CD4-positive, CD25-positive, alpha-beta regulatory T cell (primary cell): ENCODE measurements around the gene MYADM. TPM values are rescaled to one million over a fixed set of nuclear protein-coding genes. Genes with fewer than 3 reads are reported as not detected.
A peak's percentile ranks its signal among the peaks of the same experiment; 100 is the strongest.
"Not testable (repeated sequence)": the region's sequence is repeated elsewhere in the genome, so short reads cannot be mapped to it uniquely, and the experiment has no call there.

ENCODE experiments used
- ATAC-seq, 2 donors: fragments of 150-1000 bp; cut with Tn5 transposase; one replicate each; pipeline ENCODE4 v1.10.0; 2021; ENCODE audit warnings: low read depth in 2 of 2, moderate number of reproducible peaks in 2 of 2, moderate library complexity in 1 of 2
- DNase-seq, 3 donors: peaks; one replicate each; pipeline versions ENCODE4 v3.0.0 to v3.0.0-alpha.2; 2012 to 2022; ENCODE audit warnings: mixed read lengths in 1 of 3
- H3K27ac ChIP-seq: one replicate; pipeline ENCODE4 v1.7.0; 2013; ENCODE audit warnings: mild to moderate bottlenecking, low read length; ENCODE audit not compliant: insufficient read depth, poor library complexity, severe bottlenecking
- H3K27me3 ChIP-seq: one replicate; pipeline ENCODE4 v1.7.0; 2013; ENCODE audit warnings: low read length; ENCODE audit not compliant: control insufficient read depth, insufficient read depth
- H3K36me3 ChIP-seq: one replicate; pipeline ENCODE4 v1.7.0; 2013; ENCODE audit warnings: mild to moderate bottlenecking, low read length, moderate library complexity; ENCODE audit not compliant: control insufficient read depth, insufficient read depth
- H3K4me1 ChIP-seq: 2 replicates; pipeline ENCODE4 v1.7.0; 2013; ENCODE audit warnings: mild to moderate bottlenecking, low read length; ENCODE audit not compliant: insufficient read depth, control insufficient read depth, poor library complexity, severe bottlenecking
- H3K4me3 ChIP-seq: one replicate; pipeline ENCODE4 v1.7.0; 2013; ENCODE audit warnings: low read depth, mild to moderate bottlenecking, low read length, moderate library complexity
- H3K9me3 ChIP-seq, 2 experiments: 1 replicate in 1 of 2; 2 replicates in 1 of 2; pipeline ENCODE4 v1.7.0; 2013; ENCODE audit warnings: low read length in 2 of 2, mild to moderate bottlenecking in 1 of 2, moderate library complexity in 1 of 2; ENCODE audit not compliant: control insufficient read depth in 2 of 2
- H3K27ac Mint-ChIP-seq, 3 donors: one replicate each; pipeline ENCODE4 v1.8.0; 2020 to 2022; ENCODE audit warnings: mild to moderate bottlenecking in 3 of 3, mixed read lengths in 3 of 3, moderate library complexity in 2 of 3
- H3K27me3 Mint-ChIP-seq: one replicate; pipeline ENCODE4 v1.8.0; 2022; ENCODE audit warnings: mild to moderate bottlenecking, mixed read lengths
- H3K36me3 Mint-ChIP-seq: one replicate; pipeline ENCODE4 v1.8.0; 2020; ENCODE audit warnings: mixed read lengths
- H3K4me1 Mint-ChIP-seq, 4 donors: one replicate each; pipeline ENCODE4 v1.8.0; 2020 to 2022; ENCODE audit warnings: mixed read lengths in 4 of 4, mild to moderate bottlenecking in 1 of 4
- H3K4me3 Mint-ChIP-seq, 4 donors: one replicate each; pipeline ENCODE4 v1.8.0; 2020 to 2022; ENCODE audit warnings: mild to moderate bottlenecking in 4 of 4, mixed read lengths in 4 of 4, moderate library complexity in 3 of 4
- H3K9me3 Mint-ChIP-seq, 7 donors: one replicate each; pipeline ENCODE4 v1.8.0; 2020 to 2022; ENCODE audit warnings: mixed read lengths in 7 of 7, mild to moderate bottlenecking in 3 of 7, moderate library complexity in 2 of 7
- polyA plus RNA-seq, 4 donors: library from polyadenylated mRNA; unstranded; fragments of 300-500 nt; fragmentation: Illumina TruSeq; gene quantifications; one replicate each; pipeline ENCODE4 v1.2.3, GENCODE V29; 2021
- total RNA-seq: library from RNA; stranded (reverse); gene quantifications from one replicate; pipeline ENCODE4 v1.2.3, GENCODE V29; 2022

MYADM gene
- total and polyA plus RNA-seq, 5 donors from 2014 or later: 26.1 to 280 (median 35.6) TPM

DNA sequence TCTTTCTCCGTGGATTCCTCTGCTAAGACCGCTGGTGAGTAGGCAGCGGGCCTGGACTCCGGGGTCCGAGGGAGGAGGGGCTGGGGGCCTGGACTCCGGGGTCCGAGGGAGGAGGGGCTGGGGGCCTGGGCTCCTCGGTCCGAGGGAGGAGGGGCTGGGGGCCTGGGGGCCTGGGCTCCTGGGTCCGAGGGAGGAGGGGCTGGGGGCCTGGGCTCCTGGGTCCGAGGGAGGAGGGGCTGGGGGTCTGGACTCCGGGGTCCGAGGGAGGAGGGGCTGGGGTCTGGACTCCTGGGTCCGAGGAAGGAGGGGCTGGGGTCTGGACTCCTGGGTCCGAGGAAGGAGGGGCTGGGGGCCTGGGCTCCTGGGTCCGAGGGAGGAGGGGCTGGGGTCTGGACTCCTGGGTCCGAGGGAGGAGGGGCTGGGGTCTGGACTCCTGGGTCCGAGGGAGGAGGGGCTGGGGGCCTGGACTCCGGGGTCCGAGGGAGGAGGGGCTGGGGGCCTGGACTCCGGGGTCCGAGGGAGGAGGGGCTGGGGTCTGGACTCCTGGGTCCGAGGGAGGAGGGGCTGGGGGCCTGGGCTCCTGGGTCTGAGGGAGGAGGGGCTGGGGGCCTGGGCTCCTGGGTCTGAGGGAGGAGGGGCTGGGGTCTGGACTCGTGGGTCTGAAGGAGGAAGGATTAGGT lies 2.3 kb downstream of the MYADM start:
- H3K9me3 Mint-ChIP-seq, H3K9me3 ChIP-seq, DNase-seq, ATAC-seq, H3K27me3 ChIP-seq: not testable (repeated sequence)
- H3K27ac ChIP-seq: peak overlapping the region; percentile 100
- Mint-ChIP-seq H3K27me3 (peaks cover 14% of the 10 kb centered on the region), H3K36me3 (peaks cover 27% of the 10 kb centered on the region), H3K27ac (peak overlapping the region; percentile 63 to 99 (median 95)), H3K4me1 (peaks cover 6 to 67% (median 46%) of the 10 kb centered on the region in 4 donors), H3K4me3 (peak overlapping the region; percentile 90 to 98 (median 96))
- peaks cover 23% of the 10 kb centered on the region for H3K36me3 ChIP-seq
- peak overlapping the region; percentile 53 for H3K4me3 ChIP-seq
- H3K4me1 ChIP-seq: peaks cover 52% of the 10 kb centered on the region

DNA sequence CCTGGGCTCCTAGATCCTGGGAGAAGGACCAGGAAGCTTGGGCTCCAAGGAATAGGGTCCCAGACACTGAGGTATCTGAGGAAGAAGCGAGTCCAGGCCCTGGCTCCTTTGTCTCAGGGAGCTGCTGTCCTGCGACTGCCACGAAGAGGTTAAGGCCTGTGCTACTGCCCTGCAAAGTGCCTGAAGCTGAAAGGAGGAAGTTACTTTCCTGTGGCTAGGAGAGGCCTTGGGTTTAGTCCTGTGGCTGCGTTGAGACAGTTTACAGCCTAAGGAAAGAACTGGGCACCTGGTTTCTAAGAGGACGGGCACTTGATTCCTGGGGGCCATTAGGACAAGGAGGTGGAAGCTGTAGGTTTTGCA lies 2.8 kb downstream of the MYADM start:
- peaks cover 14% of the 10 kb centered on the region for H3K27me3 Mint-ChIP-seq
- peaks cover 27% of the 10 kb centered on the region for H3K36me3 Mint-ChIP-seq
- no peak overlapping the region for H3K4me3 ChIP-seq
- peaks cover 25% of the 10 kb centered on the region for H3K36me3 ChIP-seq
- peak overlapping the region in 2 of 3 donors; percentile 63 to 80 for H3K27ac Mint-ChIP-seq
- H3K27me3 ChIP-seq: no peaks in the 10 kb centered on the region
- peaks cover 0 to 4% (median 0%) of the 10 kb centered on the region in 7 donors for H3K9me3 Mint-ChIP-seq
- H3K4me1 ChIP-seq: peaks cover 57% of the 10 kb centered on the region
- ATAC-seq (no peak), DNase-seq (no peak)
- peak overlapping the region; percentile 40 to 80 (median 74) for H3K4me3 Mint-ChIP-seq
- H3K27ac ChIP-seq: peak overlapping the region; percentile 100
- H3K9me3 ChIP-seq: no peaks in the 10 kb centered on the region
- H3K4me1 Mint-ChIP-seq: peaks cover 6 to 72% (median 47%) of the 10 kb centered on the region in 4 donors

DNA sequence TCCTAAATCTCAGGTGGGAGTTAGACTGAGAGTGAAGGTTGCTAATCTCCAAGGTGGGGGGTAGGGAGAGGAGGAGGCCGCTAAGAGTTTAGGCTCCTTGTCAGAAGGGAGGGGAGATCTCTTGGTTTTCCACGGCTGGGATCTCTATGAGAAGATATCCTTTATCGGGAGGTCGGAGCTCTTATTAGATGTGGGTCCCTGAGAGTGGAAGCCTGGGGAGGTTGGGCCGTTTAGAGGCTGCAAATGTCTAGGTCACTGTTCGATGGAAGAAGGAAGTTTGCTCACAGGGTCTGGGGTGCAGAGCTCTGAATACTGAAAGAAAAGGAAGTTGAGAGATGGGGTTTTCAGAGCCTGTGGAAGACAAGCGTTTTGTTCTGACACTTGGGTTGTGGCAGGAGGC lies 3.8 kb downstream of the MYADM start:
- peaks cover 48% of the 10 kb centered on the region for H3K4me1 ChIP-seq
- Mint-ChIP-seq H3K36me3 (peaks cover 27% of the 10 kb centered on the region), H3K4me3 (peak overlapping the region; percentile 40 to 91 (median 56)), H3K27me3 (peaks cover 14% of the 10 kb centered on the region), H3K4me1 (peaks cover 11 to 72% (median 47%) of the 10 kb centered on the region in 4 donors), H3K9me3 (peaks cover 0 to 4% (median 0%) of the 10 kb centered on the region in 7 donors), H3K27ac (peak overlapping the region; percentile 49 to 80 (median 63))
- H3K27ac ChIP-seq: no peak overlapping the region
- H3K9me3 ChIP-seq: no peaks in the 10 kb centered on the region
- no peak overlapping the region for H3K4me3 ChIP-seq
- ATAC-seq (no peak), DNase-seq (no peak)
- H3K36me3 ChIP-seq: peaks cover 31% of the 10 kb centered on the region
- no peaks in the 10 kb centered on the region for H3K27me3 ChIP-seq

DNA sequence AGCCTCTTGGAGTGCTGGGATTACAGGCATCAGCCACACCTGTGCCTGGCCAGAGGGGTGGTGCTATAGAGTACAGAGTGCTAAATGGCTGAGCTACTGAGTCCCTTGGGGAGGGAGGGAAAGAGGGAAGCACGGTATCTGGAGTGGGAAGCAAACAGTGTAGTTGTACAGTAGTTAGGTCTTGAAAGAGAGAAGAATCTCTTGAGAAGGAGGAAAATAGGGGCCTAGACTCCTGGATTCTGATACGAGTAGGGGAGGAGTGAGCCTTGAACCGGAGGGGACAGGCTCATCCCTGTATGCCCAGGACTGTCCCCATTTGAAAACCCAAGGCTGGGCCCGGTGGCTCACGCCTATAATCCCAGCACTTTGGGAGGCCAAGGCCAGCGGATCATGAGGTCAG lies 5.1 kb downstream of the MYADM start:
- H3K9me3 Mint-ChIP-seq: peaks cover 0 to 4% (median 0%) of the 10 kb centered on the region in 7 donors
- DNase-seq (no peak), ATAC-seq (no peak)
- H3K4me3 Mint-ChIP-seq: peak overlapping the region in 3 of 4 donors; percentile 40 to 72 (median 61)
- Histone ChIP-seq H3K36me3 (peaks cover 31% of the 10 kb centered on the region), H3K27me3 (no peaks in the 10 kb centered on the region), H3K27ac (peak overlapping the region; percentile 2), H3K4me3 (no peak overlapping the region), H3K9me3 (no peaks in the 10 kb centered on the region), H3K4me1 (peaks cover 49% of the 10 kb centered on the region)
- peaks cover 11% of the 10 kb centered on the region for H3K27me3 Mint-ChIP-seq
- H3K27ac Mint-ChIP-seq: peak overlapping the region in 2 of 3 donors; percentile 69 to 92
- H3K4me1 Mint-ChIP-seq: peaks cover 18 to 74% (median 48%) of the 10 kb centered on the region in 4 donors
- H3K36me3 Mint-ChIP-seq: peaks cover 31% of the 10 kb centered on the region

DNA sequence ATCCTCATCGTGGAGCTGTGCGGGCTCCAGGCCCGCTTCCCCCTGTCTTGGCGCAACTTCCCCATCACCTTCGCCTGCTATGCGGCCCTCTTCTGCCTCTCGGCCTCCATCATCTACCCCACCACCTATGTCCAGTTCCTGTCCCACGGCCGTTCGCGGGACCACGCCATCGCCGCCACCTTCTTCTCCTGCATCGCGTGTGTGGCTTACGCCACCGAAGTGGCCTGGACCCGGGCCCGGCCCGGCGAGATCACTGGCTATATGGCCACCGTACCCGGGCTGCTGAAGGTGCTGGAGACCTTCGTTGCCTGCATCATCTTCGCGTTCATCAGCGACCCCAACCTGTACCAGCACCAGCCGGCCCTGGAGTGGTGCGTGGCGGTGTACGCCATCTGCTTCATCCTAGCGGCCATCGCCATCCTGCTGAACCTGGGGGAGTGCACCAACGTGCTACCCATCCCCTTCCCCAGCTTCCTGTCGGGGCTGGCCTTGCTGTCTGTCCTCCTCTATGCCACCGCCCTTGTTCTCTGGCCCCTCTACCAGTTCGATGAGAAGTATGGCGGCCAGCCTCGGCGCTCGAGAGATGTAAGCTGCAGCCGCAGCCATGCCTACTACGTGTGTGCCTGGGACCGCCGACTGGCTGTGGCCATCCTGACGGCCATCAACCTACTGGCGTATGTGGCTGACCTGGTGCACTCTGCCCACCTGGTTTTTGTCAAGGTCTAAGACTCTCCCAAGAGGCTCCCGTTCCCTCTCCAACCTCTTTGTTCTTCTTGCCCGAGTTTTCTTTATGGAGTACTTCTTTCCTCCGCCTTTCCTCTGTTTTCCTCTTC lies 6.3 kb downstream of the MYADM start:
- Histone ChIP-seq H3K27ac (no peak overlapping the region), H3K27me3 (peaks cover 3% of the 10 kb centered on the region), H3K4me1 (peaks cover 41% of the 10 kb centered on the region), H3K4me3 (no peak overlapping the region), H3K9me3 (no peaks in the 10 kb centered on the region), H3K36me3 (peaks cover 31% of the 10 kb centered on the region)
- H3K36me3 Mint-ChIP-seq: peaks cover 31% of the 10 kb centered on the region
- H3K27me3 Mint-ChIP-seq: peaks cover 10% of the 10 kb centered on the region
- H3K27ac Mint-ChIP-seq: peak overlapping the region; percentile 79 to 94 (median 92)
- ATAC-seq (no peak), DNase-seq (no peak)
- peak overlapping the region; percentile 10 to 70 (median 54) for H3K4me3 Mint-ChIP-seq
- H3K9me3 Mint-ChIP-seq: peaks cover 0 to 4% (median 0%) of the 10 kb centered on the region in 7 donors
- H3K4me1 Mint-ChIP-seq: peaks cover 18 to 81% (median 48%) of the 10 kb centered on the region in 4 donors

DNA sequence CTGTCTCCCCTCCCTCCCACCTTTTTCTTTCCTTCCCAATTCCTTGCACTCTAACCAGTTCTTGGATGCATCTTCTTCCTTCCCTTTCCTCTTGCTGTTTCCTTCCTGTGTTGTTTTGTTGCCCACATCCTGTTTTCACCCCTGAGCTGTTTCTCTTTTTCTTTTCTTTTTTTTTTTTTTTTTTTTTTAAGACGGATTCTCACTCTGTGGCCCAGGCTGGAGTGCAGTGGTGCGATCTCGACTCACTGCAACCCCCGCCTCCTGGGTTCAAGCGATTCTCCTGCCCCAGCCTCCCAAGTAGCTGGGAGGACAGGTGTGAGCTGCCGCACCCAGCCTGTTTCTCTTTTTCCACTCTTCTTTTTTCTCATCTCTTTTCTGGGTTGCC lies 6.9 kb downstream of the MYADM start:
- H3K36me3 ChIP-seq: peaks cover 31% of the 10 kb centered on the region
- H3K27ac Mint-ChIP-seq: peak overlapping the region; percentile 79 to 94 (median 92)
- H3K27me3 Mint-ChIP-seq: peaks cover 10% of the 10 kb centered on the region
- peaks cover 18 to 81% (median 48%) of the 10 kb centered on the region in 4 donors for H3K4me1 Mint-ChIP-seq
- H3K4me1 ChIP-seq: peaks cover 42% of the 10 kb centered on the region
- no peak for ATAC-seq
- DNase-seq: peak in 1 of 3 donors; percentile 44
- H3K4me3 ChIP-seq: no peak overlapping the region
- H3K27ac ChIP-seq: peak overlapping the region; percentile 37
- H3K27me3 ChIP-seq: peaks cover 6% of the 10 kb centered on the region
- H3K9me3 Mint-ChIP-seq: peaks cover 0 to 4% (median 0%) of the 10 kb centered on the region in 7 donors
- H3K4me3 Mint-ChIP-seq: peak overlapping the region; percentile 40 to 81 (median 68)
- no peaks in the 10 kb centered on the region for H3K9me3 ChIP-seq
- peaks cover 31% of the 10 kb centered on the region for H3K36me3 Mint-ChIP-seq

DNA sequence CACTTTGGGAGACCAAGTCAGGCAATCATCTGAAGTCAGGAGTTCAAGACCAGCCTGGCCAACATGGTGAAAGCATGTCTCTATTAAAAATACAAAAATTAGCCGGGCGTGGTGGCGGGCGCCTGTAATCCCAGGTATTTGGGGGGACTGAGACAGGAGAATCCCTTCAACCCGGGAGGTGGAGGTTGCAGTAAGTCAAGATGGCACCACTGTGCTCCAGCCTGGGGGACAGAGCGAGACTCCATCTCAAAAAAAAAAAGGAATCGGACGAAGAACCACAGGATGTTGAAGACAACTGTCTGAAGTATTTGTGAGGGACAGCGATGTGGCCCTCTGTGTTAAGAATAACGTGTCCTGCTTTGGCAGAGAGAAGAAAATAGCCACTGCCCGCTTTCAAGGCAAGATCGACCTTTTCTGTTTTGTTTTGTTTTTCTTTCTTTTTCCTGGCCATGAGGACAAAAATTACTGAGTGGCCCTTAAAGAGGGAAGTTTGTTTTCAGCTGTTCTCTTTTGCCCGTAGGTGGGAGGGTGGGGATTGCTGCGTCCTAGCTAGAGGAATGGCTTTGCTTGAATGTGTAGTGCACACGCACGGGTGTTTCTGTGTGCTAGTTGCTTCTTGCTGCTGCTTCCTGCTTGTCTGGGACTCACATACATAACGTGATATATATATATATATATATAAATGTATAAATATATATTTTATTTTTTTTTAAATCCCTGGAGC lies 8.1 kb downstream of the MYADM start:
- Mint-ChIP-seq H3K27ac (peak overlapping the region in 1 of 3 donors; percentile 79), H3K9me3 (peaks cover 0 to 4% (median 0%) of the 10 kb centered on the region in 7 donors), H3K4me3 (peak overlapping the region in 2 of 4 donors; percentile 9 to 33), H3K4me1 (peaks cover 18 to 75% (median 45%) of the 10 kb centered on the region in 4 donors), H3K36me3 (peaks cover 31% of the 10 kb centered on the region), H3K27me3 (peaks cover 10% of the 10 kb centered on the region)
- no peak overlapping the region for H3K27ac ChIP-seq
- peaks cover 17% of the 10 kb centered on the region for H3K27me3 ChIP-seq
- peaks cover 31% of the 10 kb centered on the region for H3K36me3 ChIP-seq
- no peak overlapping the region for H3K4me3 ChIP-seq
- no peak for DNase-seq
- ATAC-seq: no peak
- peaks cover 38% of the 10 kb centered on the region for H3K4me1 ChIP-seq
- H3K9me3 ChIP-seq: no peaks in the 10 kb centered on the region
